ENCODE data around the gene LSP1.

DNA sequence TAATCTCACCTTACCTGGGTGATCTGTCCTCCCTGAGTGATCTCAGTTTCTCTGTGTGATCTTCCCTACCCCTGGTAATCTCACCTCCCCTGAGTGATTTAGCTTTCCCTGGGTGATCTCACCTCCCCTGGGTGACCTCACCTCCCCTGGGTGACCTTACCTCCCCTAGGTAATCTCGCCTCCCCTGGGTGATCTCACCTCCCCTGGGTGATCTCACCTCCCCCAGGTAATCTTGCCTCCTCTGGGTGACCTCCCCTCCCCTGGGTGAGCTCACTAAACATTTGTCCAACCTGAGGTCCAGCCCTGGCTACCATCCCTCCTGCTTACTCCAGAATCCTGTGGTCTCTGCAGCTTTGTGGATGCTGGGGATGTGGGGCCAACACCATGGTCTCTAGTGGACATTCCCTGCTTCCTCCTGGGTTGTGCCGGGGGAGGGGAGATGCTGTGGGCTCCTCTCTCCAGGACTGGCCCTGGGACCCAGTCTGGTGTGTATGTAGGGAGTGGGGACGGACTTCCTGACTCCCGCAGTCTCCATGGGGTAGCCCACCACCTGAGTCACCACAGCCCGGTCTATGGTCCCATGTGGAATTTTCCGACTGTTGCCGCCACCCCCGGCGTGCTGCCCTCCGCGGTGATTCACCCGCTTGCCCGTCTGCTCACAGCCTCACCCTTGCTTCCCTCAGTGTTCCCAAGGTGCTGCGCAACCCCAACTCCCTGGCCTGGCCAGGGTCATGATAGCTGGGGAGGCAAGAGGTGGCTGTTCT, 9.9 kb downstream of the LSP1 start:
- TF ChIP-seq EZH2phosphoT487 (IDR thresholded peaks at IDR 0.05; ENCODE audit: low read length) = no peak
- TF ChIP-seq, protein P1, sequence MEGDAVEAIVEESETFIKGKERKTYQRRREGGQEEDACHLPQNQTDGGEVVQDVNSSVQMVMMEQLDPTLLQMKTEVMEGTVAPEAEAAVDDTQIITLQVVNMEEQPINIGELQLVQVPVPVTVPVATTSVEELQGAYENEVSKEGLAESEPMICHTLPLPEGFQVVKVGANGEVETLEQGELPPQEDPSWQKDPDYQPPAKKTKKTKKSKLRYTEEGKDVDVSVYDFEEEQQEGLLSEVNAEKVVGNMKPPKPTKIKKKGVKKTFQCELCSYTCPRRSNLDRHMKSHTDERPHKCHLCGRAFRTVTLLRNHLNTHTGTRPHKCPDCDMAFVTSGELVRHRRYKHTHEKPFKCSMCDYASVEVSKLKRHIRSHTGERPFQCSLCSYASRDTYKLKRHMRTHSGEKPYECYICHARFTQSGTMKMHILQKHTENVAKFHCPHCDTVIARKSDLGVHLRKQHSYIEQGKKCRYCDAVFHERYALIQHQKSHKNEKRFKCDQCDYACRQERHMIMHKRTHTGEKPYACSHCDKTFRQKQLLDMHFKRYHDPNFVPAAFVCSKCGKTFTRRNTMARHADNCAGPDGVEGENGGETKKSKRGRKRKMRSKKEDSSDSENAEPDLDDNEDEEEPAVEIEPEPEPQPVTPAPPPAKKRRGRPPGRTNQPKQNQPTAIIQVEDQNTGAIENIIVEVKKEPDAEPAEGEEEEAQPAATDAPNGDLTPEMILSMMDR (IDR thresholded peaks at IDR 0.05; ENCODE audit: low read length) = no peak

Measured in MM.1S (cell line).